Amygdala (tissue), 56 donors: ENCODE results near the gene CRAMP1.

Experiments
- DNase-seq, 56 donors: peaks; one replicate each; lab custom pipeline; 2025; lab: John Stamatoyannopoulos, UW

The CRAMP1 gene

GRCh38 chr16:1597154-1597553 is 15.0 kb upstream of the CRAMP1 start:
- DNase-seq = no peak

DNA sequence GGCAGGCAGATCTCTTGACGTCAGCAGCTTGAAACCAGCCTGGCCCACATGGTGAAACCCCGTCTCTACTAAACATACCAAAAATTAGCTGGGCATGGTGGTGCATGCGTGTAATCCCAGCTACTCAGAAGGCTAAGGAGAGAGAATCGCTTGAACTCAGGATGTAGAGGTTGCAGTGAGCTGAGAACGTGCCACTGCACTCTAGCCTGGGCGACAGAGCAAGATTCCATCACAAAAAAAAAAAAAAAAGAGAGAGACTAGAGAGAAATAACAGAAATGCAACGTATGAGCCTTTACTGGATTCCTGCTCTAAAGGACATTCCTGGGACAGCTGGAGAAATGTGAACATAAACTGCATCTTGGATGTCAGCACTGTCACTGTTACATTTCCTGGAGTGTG is 11.1 kb upstream of the CRAMP1 start:
- no peak for DNase-seq

DNA sequence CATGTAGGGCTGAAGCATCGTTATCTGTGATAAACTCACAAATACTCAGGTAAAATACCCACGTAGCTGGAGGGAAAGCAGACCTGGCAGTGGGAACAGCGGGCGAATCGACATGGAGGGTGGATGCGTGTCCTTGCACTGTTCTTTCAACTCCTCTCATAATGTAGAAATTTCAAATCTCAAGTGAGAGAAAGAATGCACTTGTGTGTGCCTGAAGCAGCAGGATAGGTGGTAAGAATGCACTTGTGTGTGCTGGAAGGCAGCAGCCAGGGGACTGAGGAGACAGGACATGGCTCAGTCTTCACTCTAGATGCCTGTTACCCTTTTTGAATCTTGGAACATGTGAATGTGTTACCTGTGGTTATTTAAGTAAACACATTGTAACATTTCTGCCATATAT is 10.7 kb upstream of the CRAMP1 start:
- no peak for DNase-seq

GRCh38 chr16:1602285-1602684 is 9.9 kb upstream of the CRAMP1 start:
- DNase-seq = no peak

- DNase-seq = no peak
Observed at GRCh38 chr16:1606774-1607173, 5.4 kb upstream of the CRAMP1 start.

- no peak for DNase-seq
Observed at GRCh38 chr16:1607971-1608370, 4.2 kb upstream of the CRAMP1 start.

- DNase-seq = peak in 53 of 56 donors; percentile 8 to 89 (median 62)
Observed at GRCh38 chr16:1610071-1610898, 1.9 kb upstream of the CRAMP1 start.

DNA sequence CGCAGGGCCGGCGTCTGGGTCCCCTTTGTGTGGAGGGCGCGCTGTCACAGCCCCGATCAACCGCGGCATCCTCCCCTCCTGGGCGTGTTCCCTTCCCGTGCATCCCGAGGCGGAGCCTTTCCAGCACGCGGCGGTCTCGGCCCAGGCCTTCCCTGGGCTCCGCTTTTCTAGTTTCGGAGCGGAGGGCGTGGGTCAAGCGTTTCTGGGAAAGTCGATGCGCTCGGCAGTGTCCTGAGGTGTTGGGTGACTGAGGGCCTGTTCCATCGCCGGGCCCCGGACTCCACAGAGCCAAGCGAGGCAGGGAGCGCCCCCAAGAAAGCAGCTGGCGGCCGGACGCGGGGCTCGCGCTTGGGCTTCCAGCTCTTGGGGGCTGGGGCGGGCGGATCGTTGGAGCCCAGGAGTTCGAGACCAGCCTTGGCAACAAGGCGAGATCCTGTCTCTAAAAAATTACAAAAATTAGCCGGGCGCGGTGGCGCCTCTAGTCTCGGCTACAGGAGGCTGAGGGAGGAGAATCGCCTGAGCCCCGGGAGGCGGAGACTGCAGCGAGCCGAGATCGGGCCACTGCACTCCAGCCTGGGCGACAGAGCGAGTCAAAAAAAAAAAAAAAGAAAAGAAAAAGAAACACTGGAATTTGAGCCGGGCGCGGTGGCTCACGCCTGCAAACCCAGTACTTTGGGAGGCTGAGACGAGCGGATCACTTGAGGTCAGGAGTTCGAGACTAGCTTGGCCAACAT is 1.1 kb upstream of the CRAMP1 start:
- DNase-seq = peak in 9 of 56 donors; percentile 42 to 67 (median 53)

DNA sequence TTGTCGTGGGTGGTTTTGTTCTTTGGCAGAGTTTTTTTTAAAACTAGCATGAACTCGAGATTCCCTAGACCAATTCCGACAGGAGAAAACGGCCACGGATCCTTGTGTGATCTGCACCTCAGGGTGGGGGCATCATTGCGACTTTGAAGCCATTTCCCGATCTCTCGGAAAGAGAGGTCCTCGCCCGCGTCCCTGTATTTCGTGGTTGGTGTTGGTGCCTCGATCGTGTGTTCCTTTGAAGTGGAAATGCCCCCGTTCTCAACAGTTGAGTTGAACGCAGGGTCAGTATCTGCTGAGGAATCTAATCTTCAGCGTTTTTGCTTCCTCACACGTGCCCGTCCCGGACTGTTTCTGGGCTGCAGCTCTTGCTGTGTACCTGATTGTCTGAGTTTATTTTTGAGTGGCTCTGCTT is 1.1 kb downstream of the CRAMP1 start:
- no peak for DNase-seq

DNA sequence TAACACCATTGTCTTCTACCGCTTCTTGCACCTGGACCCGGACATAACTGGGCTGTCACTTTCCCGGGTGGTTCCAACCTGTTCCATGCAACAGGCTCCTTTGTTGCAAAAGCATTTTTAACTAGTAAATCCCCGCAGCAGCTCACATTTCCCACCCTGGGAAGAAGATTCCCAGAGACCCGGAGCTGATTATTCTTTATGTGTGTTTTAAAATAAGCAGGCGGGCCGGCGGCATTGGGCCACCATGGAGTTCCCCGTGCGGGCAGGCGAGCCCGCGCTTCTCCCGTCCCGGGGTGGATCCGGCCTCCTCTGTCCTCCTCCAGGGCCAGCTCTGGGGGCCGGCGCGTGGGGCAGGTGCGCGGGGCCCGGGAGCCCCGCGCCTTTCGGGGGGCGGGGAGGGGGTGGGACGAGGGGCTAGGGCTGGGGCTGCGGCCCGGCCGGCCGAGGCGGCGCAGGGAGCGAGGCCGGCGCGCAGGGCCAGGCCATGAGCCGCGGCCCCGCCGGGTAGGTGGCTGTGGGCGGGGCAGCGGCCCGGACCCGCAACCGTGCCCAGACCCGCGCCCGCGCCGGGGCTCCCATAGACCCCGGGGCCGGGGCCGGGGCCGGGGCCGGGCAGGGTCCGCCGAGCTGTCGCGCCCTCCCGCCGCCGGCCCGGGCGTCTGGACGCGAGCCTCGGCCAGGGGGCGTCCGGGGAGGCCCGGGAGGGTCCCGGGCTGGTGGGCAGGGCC is 1.7 kb downstream of the CRAMP1 start:
- DNase-seq = peak in 1 of 56 donors; percentile 4

GRCh38 chr16:1614456-1615102 is 2.4 kb downstream of the CRAMP1 start:
- DNase-seq = peak in 2 of 56 donors; percentile 5 to 9

- DNase-seq = no peak
Observed at GRCh38 chr16:1615761-1616160, 3.6 kb downstream of the CRAMP1 start.

- no peak for DNase-seq
Observed at GRCh38 chr16:1619976-1620375, 7.8 kb downstream of the CRAMP1 start.

GRCh38 chr16:1620391-1620790 is 8.2 kb downstream of the CRAMP1 start:
- no peak for DNase-seq

- DNase-seq = no peak
Observed at GRCh38 chr16:1621851-1622250, 9.7 kb downstream of the CRAMP1 start.

DNA sequence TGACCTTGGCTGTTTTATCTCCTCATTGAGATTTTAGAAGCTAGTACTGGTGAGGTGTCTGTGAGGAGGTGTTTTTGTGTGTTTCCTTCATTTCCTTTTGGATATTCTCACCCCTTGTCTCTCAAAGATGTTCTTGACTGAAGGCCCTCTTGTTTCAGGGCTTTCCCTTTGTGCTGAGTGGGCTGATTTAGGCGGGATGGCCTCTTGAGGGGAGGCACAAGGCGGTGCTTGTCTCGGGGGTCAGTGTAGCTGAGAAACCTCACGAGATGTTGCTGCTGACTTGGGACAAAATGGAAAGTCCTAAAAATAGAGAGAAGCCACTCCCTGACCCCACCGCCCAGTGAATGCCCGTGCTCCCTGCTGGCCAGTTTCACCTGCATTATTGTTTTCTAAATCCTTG is 14.2 kb downstream of the CRAMP1 start:
- DNase-seq = no peak

DNA sequence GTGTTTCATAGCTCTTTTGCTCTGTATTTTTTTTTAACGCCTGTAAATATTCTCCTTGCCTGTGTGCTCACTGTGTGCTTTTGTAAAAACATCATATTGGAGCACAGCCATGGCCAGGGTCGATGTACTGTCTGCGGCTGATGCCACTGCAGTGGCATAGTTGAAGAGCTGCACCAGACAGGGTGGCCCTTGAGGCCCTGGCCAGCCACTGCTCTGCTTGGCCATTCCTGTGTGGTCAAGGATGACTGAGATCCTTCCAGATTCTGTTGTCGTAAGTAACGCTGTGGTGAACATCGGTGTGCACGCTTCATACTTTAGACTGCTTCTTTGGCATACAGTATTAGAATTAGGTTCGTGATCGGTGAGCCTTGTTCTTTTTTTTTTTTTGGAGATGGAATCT is 14.6 kb downstream of the CRAMP1 start:
- DNase-seq = no peak

DNA sequence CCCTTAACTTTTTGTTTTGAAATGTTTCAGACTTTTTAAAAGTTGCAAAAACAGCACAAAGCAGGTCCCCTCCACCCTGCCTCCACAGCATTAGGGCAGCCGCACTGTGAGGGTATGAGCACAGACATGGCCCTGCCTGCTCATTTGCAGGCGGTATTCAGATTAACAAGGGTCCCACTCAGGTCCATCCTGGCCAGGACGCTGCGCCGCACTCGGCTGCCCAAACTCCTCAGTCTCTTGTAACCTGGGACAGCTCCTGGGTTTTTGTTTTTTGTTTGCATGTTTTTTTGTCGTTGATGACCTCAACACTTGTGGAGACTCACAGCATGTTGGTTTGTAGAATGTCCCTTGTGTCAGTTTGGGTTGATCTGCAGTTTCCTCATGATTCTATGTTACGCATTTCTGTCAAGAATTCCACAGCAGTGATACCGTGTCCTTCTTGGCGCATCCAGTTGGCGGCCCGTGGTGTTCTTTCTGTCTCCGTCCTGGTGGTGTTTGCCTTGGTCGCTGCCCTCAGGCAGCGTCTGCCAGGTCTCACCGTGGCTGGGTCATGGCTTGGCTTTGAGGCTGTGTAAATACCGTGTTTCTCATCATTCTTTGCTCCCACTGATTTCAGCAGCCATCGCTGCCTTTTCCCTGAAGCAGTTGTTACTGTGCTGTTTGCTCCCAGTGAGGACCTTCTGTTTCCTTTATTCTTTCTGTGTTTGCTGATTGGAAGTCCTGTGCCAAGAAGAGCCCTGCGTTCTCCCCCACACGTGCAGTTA is 18.5 kb downstream of the CRAMP1 start:
- DNase-seq = no peak

GRCh38 chr16:1631230-1631629 is 19.1 kb downstream of the CRAMP1 start:
- no peak for DNase-seq
